Measurements from ENCODE around the gene DYNLRB1. TPM values are rescaled to one million over a fixed set of nuclear protein-coding genes. Genes with fewer than 3 reads are reported as not detected.

Gene DYNLRB1
- total and polyA plus RNA-seq, 2 of the 13 experiments (the other 11 are each of a cell fraction or from before 2014, with no cell fraction given) = 140 to 244 TPM

DNA sequence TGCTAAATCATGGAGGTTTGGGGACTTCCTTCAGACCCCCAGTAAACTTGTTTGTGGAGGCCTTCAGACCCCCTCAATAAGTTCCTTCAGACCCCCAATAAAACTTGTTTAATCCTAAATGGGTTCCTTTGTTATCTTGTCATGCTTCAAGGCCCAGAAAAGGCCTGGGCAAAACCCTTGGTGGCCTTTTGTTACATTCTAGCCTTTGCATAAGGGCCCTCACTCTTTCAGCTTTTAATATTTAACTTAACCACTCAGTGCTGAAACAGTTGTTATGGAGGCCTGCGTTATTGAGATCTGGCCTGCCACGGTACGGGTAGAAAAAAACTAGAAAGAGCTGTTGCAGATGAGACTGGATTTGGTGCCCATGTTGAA is 4.3 kb upstream of the DYNLRB1 start (continued):
- no peak for TF ChIP-seq XBP1 (CRISPR knock-in tag; IDR thresholded peaks at IDR 0.05)
- TF ChIP-seq, protein P1, sequence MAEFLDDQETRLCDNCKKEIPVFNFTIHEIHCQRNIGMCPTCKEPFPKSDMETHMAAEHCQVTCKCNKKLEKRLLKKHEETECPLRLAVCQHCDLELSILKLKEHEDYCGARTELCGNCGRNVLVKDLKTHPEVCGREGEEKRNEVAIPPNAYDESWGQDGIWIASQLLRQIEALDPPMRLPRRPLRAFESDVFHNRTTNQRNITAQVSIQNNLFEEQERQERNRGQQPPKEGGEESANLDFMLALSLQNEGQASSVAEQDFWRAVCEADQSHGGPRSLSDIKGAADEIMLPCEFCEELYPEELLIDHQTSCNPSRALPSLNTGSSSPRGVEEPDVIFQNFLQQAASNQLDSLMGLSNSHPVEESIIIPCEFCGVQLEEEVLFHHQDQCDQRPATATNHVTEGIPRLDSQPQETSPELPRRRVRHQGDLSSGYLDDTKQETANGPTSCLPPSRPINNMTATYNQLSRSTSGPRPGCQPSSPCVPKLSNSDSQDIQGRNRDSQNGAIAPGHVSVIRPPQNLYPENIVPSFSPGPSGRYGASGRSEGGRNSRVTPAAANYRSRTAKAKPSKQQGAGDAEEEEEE (CRISPR knock-in tag; IDR thresholded peaks at IDR 0.05; ENCODE audit: borderline replicate concordance) = no peak
- no peak for TF ChIP-seq HNRNPK (IDR thresholded peaks at IDR 0.05; ENCODE audit: low read depth, low read length, poor library complexity, severe bottlenecking)
- TF ChIP-seq RBM39 (IDR thresholded peaks at IDR 0.05; ENCODE audit: low read depth, low read length, poor library complexity, severe bottlenecking) = no peak
- no peak for TF ChIP-seq SOX13 (IDR thresholded peaks at IDR 0.05)
- peak in 1 of 2 experiments; percentile 62; a peak in 2 of 4 replicates for TF ChIP-seq SOX13 (CRISPR knock-in tag; conservative IDR thresholded peaks at IDR 0.05 in 1 of 2, IDR thresholded peaks at IDR 0.05 in 1 of 2)
- TF ChIP-seq MAZ (IDR thresholded peaks at IDR 0.05; ENCODE audit: borderline replicate concordance, low read depth, low read length) = no peak
- 0 out of 2 replicates have a peak, but pooled peaks have one; percentile 52 for TF ChIP-seq MAZ (CRISPR knock-in tag; IDR thresholded peaks at IDR 0.05; ENCODE audit: low read depth)
- TF ChIP-seq DNMT3B (CRISPR knock-in tag; conservative IDR thresholded peaks at IDR 0.05) = no peak
- TF ChIP-seq ZNF782 (CRISPR knock-in tag; IDR thresholded peaks at IDR 0.05; ENCODE audit: borderline replicate concordance) = no peak
- TF ChIP-seq GPN1 (CRISPR knock-in tag; IDR thresholded peaks at IDR 0.05; ENCODE audit: borderline replicate concordance) = no peak
- TF ChIP-seq MIXL1 (CRISPR knock-in tag; IDR thresholded peaks at IDR 0.05) = peak; percentile 24; the same call in 1 of the 2 replicates
- TF ChIP-seq PHF5A (CRISPR knock-in tag; IDR thresholded peaks at IDR 0.05; ENCODE audit: low read depth, unreplicated experiment) = peak; percentile 20
- no peak for TF ChIP-seq ZFP36 (IDR thresholded peaks at IDR 0.05; ENCODE audit: borderline replicate concordance, low read depth, low read length, partially characterized antibody)
- TF ChIP-seq ZNF430 (CRISPR knock-in tag; IDR thresholded peaks at IDR 0.05) = 0 out of 2 replicates have a peak, but pooled peaks have one; percentile 41
- TF ChIP-seq ISL2 (CRISPR knock-in tag; IDR thresholded peaks at IDR 0.05) = no peak
- no peak for TF ChIP-seq BRCA1 (CRISPR knock-in tag; IDR thresholded peaks at IDR 0.05)

All from HepG2 (cell line).